Mucosa of descending colon (tissue), 3 donors: ENCODE data around the gene DEF6. TPM values are rescaled to one million over a fixed set of nuclear protein-coding genes. Genes with fewer than 3 reads are reported as not detected.

Source experiments
- ATAC-seq: fragments of 200-7000 bp; cut with Tn5 transposase; one replicate; pipeline ENCODE4 v1.9.1; 2020; ENCODE audit warnings: mild to moderate bottlenecking, moderate library complexity
- DNase-seq, 3 donors: peaks; one replicate each; pipeline ENCODE4 v3.0.0-alpha.2; 2020
- H3K36me3 ChIP-seq: fragments of 200-600 bp; one replicate; pipeline ENCODE4 v1.8.0; 2021; ENCODE audit warnings: low read depth, mild to moderate bottlenecking
- H3K4me1 ChIP-seq: fragments of 200-600 bp; one replicate; pipeline ENCODE4 v1.8.0; 2021; ENCODE audit warnings: low read depth, mild to moderate bottlenecking
- H3K4me3 ChIP-seq: fragments of 200-600 bp; one replicate; pipeline ENCODE4 v1.8.0; 2021; ENCODE audit warnings: mild to moderate bottlenecking
- H3K9me3 ChIP-seq: fragments of 200-600 bp; one replicate; pipeline ENCODE4 v1.8.0; 2021; ENCODE audit warnings: mild to moderate bottlenecking
- intact Hi-C, 2 donors: fragments of 100-400 bp; cut with DNase I in 1 of 2; cut with micrococcal nuclease in 1 of 2; formaldehyde crosslinking; loops; one replicate each; pipeline versions ENCODE4 v1.11.0 to v1.11.1; 2022; cut with DNase I, micrococcal nuclease
- total RNA-seq, 3 donors: library from RNA; stranded (reverse); fragmentation: NEBNext Ultra II Directional in 2 of 3; extraction: Animal tissue kit (Norgen Biotek cat#: 25700) in 2 of 3; gene quantifications; one replicate each; pipeline versions ENCODE4 v1.2.1 to v1.2.4, GENCODE V29; 2021 to 2023
- TF ChIP-seq, protein P1 (sequence below): fragments of 200-600 bp; IDR thresholded peaks from one replicate; pipeline ENCODE4 v1.8.0; 2022; ENCODE audit warnings: antibody characterized with exemption, mild to moderate bottlenecking
- donor health status: DM: no; HTN: no; CAD: no; lungs with moderate emphysema.
- donor health status: DM: no; HTN: no; CAD: no.
- donor health status: DM: no; HTN: yes; CAD: no.

The DEF6 gene
- total RNA-seq, 3 donors from 2014 or later, result 7.4 to 15.1 (median 13.7) TPM

DNA sequence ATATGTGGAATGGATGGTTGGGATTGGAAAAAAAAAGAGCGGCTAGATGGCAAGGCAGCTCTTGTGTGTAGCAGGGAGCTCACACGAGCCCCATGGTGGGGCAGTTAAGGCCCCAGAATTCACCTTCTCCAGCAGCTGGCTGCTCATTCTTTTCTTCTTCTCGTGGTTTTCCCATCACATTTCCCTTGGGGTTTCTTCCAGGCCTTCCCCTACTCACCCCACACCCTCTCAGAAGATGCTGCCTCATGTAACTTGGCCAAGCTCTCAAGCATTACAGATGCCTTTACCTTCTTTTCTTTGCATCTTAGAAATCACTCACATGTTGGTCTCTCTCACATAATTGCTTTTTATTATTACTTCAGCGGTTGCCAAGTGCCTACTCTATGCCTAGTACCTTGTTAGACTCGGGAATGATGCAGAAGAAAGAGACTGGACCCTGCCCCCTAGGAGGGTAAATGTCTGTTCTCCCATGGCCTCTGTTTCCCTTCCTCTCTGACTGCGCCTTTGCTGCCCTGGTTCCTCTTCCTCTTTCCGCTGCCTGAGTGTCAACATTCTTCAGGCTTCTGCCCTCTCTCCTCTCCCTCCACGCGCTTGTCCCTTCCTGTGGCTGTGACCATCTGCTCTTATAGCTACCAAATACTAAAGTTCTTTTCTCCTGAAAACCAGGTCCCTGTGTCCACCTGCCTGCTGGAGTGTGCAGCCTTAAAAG, 73.3 kb downstream of the DEF6 start:
- ATAC-seq (peak; percentile 49), DNase-seq (no peak)
- Histone ChIP-seq H3K9me3 (no peaks in the 10 kb centered on the region), H3K4me1 (peaks cover 24% of the 10 kb centered on the region), H3K4me3 (no peak overlapping the region), H3K36me3 (no peaks in the 10 kb centered on the region)
- TF ChIP-seq, protein P1, sequence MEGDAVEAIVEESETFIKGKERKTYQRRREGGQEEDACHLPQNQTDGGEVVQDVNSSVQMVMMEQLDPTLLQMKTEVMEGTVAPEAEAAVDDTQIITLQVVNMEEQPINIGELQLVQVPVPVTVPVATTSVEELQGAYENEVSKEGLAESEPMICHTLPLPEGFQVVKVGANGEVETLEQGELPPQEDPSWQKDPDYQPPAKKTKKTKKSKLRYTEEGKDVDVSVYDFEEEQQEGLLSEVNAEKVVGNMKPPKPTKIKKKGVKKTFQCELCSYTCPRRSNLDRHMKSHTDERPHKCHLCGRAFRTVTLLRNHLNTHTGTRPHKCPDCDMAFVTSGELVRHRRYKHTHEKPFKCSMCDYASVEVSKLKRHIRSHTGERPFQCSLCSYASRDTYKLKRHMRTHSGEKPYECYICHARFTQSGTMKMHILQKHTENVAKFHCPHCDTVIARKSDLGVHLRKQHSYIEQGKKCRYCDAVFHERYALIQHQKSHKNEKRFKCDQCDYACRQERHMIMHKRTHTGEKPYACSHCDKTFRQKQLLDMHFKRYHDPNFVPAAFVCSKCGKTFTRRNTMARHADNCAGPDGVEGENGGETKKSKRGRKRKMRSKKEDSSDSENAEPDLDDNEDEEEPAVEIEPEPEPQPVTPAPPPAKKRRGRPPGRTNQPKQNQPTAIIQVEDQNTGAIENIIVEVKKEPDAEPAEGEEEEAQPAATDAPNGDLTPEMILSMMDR, result no peak
- intact Hi-C loops, result no loop called here

Other genes with a start within 250 kb of the DEF6 start
- gene TCP11, start 156.5 kb upstream of the DEF6 start, total RNA-seq, result not detected
- 10 to 100 TPM in 1 of 3 donors, under 1 TPM in 2; 0.14 to 11.6 (median 0.26) TPM for gene SCUBE3, start 83.9 kb upstream of the DEF6 start, total RNA-seq
- gene ZNF76, start 38.1 kb upstream of the DEF6 start, total RNA-seq, result 10 to 100 TPM; 33.2 to 42.6 (median 36.2) TPM
- 10 to 100 TPM; 44.4 to 66.7 (median 65.6) TPM for gene PPARD, start 44.7 kb downstream of the DEF6 start, total RNA-seq
- 1 to 10 TPM; 4.1 to 5.0 (median 4.4) TPM for gene FANCE, start 154.5 kb downstream of the DEF6 start, total RNA-seq
- gene RPL10A, start 170.6 kb downstream of the DEF6 start, total RNA-seq, result 1,000 to 10,000 TPM in 1 of 3 donors, 100 to 1,000 TPM in 2; 849 to 1,069 (median 985) TPM
- 10 to 100 TPM; 28.3 to 98.0 (median 28.8) TPM for gene TEAD3, start 199.3 kb downstream of the DEF6 start, total RNA-seq
- not detected for gene TULP1, start 215.1 kb downstream of the DEF6 start, total RNA-seq